Activated CD8-positive, alpha-beta memory T cell treated with anti-CD3 and anti-CD28 coated beads for 24 hours (primary cell): ENCODE data around the gene TIE1.

Experiments
- DNase-seq: peaks from one replicate; pipeline ENCODE4 v3.0.0-alpha.2; 2020

The TIE1 gene

GRCh38 chr1:43274125-43274803 lies 26.5 kb upstream of the TIE1 start:
- peak; percentile 77 for DNase-seq

GRCh38 chr1:43274804-43275180 lies 26.0 kb upstream of the TIE1 start:
- no peak for DNase-seq

- DNase-seq, result peak; percentile 35
Measured at GRCh38 chr1:43275826-43276620, 24.8 kb upstream of the TIE1 start.

- no peak for DNase-seq
Measured at GRCh38 chr1:43276673-43277072, 24.1 kb upstream of the TIE1 start.

- no peak for DNase-seq
Measured at GRCh38 chr1:43277116-43277876, 23.5 kb upstream of the TIE1 start.

GRCh38 chr1:43279161-43279560 lies 21.6 kb upstream of the TIE1 start:
- no peak for DNase-seq

GRCh38 chr1:43279666-43280065 lies 21.1 kb upstream of the TIE1 start:
- DNase-seq, result no peak

- no peak for DNase-seq
Measured at GRCh38 chr1:43280692-43281091, 20.1 kb upstream of the TIE1 start.

GRCh38 chr1:43282220-43283195 lies 18.3 kb upstream of the TIE1 start:
- DNase-seq, result no peak

GRCh38 chr1:43284065-43284464 lies 16.7 kb upstream of the TIE1 start:
- DNase-seq, result no peak

- DNase-seq, result no peak
Measured at GRCh38 chr1:43284546-43285110, 16.2 kb upstream of the TIE1 start.

- DNase-seq, result no peak
Measured at GRCh38 chr1:43285269-43285990, 15.4 kb upstream of the TIE1 start, which contains the start of gene C1orf210. Gene C1orf210 (minus strand): TSS chr1:43285581. CDS start chr1:43283270, 2,311 bp downstream.

- no peak for DNase-seq
Measured at GRCh38 chr1:43286115-43286514, 14.7 kb upstream of the TIE1 start.

GRCh38 chr1:43286533-43286932 lies 14.2 kb upstream of the TIE1 start:
- DNase-seq, result no peak

GRCh38 chr1:43288058-43288784 lies 12.6 kb upstream of the TIE1 start:
- no peak for DNase-seq

GRCh38 chr1:43288785-43289706 lies 11.7 kb upstream of the TIE1 start:
- DNase-seq, result no peak

GRCh38 chr1:43292216-43292615 lies 8.6 kb upstream of the TIE1 start:
- DNase-seq, result no peak

GRCh38 chr1:43292679-43293078 lies 8.1 kb upstream of the TIE1 start:
- DNase-seq, result no peak

- DNase-seq, result no peak
Measured at GRCh38 chr1:43293176-43293575, 7.6 kb upstream of the TIE1 start.
